IPS-20b (cell line): ENCODE measurements around the gene GALNTL6.

Experiments used
- H3K27ac ChIP-seq: one replicate; pipeline ENCODE4 v1.5.1; 2013; ENCODE audit warnings: low read length
- H3K27me3 ChIP-seq: 2 replicates; pipeline ENCODE4 v1.6.1; 2013; ENCODE audit warnings: mild to moderate bottlenecking, low read length, inconsistent platforms; ENCODE audit not compliant: insufficient read depth
- H3K36me3 ChIP-seq: 2 replicates; pipeline ENCODE4 v1.6.1; 2013; ENCODE audit warnings: low read depth, mild to moderate bottlenecking, inconsistent platforms, low read length, moderate library complexity; ENCODE audit not compliant: insufficient read depth
- H3K4me1 ChIP-seq: 2 replicates; pipeline ENCODE4 v1.6.1; 2013; ENCODE audit warnings: mild to moderate bottlenecking, control low read depth, inconsistent platforms, low read length, moderate library complexity; ENCODE audit not compliant: insufficient read depth
- H3K4me3 ChIP-seq: 2 replicates; pipeline ENCODE4 v1.5.1; 2013; ENCODE audit warnings: mild to moderate bottlenecking, low read length, inconsistent platforms
- H3K9ac ChIP-seq: 2 replicates; pipeline ENCODE4 v1.6.1; 2013; ENCODE audit warnings: low read depth, mild to moderate bottlenecking, inconsistent platforms, low read length, moderate library complexity
- H3K9me3 ChIP-seq: 2 replicates; pipeline ENCODE4 v1.6.1; 2013; ENCODE audit warnings: mild to moderate bottlenecking, low read depth, low read length, inconsistent platforms; ENCODE audit not compliant: insufficient read depth

Gene GALNTL6

GRCh38 chr4:172068506-172068905 is 255.3 kb downstream of the GALNTL6 start:
- Histone ChIP-seq H3K9me3 (no peaks in the 10 kb centered on the region), H3K4me3 (no peak overlapping the region), H3K27me3 (no peaks in the 10 kb centered on the region), H3K36me3 (no peaks in the 10 kb centered on the region), H3K9ac (no peak overlapping the region), H3K27ac (no peak overlapping the region), H3K4me1 (peaks cover 11% of the 10 kb centered on the region; the same call in 1 of the 2 replicates)

GRCh38 chr4:172073590-172073989 is 260.4 kb downstream of the GALNTL6 start:
- Histone ChIP-seq H3K9ac (no peak overlapping the region), H3K4me3 (no peak overlapping the region), H3K36me3 (no peaks in the 10 kb centered on the region), H3K9me3 (no peaks in the 10 kb centered on the region), H3K27me3 (no peaks in the 10 kb centered on the region), H3K4me1 (peaks cover 4% of the 10 kb centered on the region; the same call in 1 of the 2 replicates), H3K27ac (no peak overlapping the region)

GRCh38 chr4:172083272-172083671 is 270.1 kb downstream of the GALNTL6 start:
- H3K36me3 ChIP-seq: no peaks in the 10 kb centered on the region
- no peak overlapping the region for H3K4me3 ChIP-seq
- no peaks in the 10 kb centered on the region for H3K4me1 ChIP-seq
- no peaks in the 10 kb centered on the region for H3K9me3 ChIP-seq
- no peak overlapping the region for H3K9ac ChIP-seq
- H3K27me3 ChIP-seq: no peaks in the 10 kb centered on the region
- no peak overlapping the region for H3K27ac ChIP-seq

- H3K27me3 ChIP-seq: no peaks in the 10 kb centered on the region
- H3K4me1 ChIP-seq: no peaks in the 10 kb centered on the region
- H3K27ac ChIP-seq: no peak overlapping the region
- H3K36me3 ChIP-seq: no peaks in the 10 kb centered on the region
- H3K4me3 ChIP-seq: no peak overlapping the region
- no peaks in the 10 kb centered on the region for H3K9me3 ChIP-seq
- H3K9ac ChIP-seq: no peak overlapping the region
Observed at GRCh38 chr4:172088556-172088955, 275.4 kb downstream of the GALNTL6 start.

GRCh38 chr4:172095161-172095560 is 282.0 kb downstream of the GALNTL6 start:
- no peaks in the 10 kb centered on the region for H3K36me3 ChIP-seq
- H3K27ac ChIP-seq: no peak overlapping the region
- H3K4me3 ChIP-seq: no peak overlapping the region

GRCh38 chr4:172096786-172097185 is 283.6 kb downstream of the GALNTL6 start:
- Histone ChIP-seq H3K4me1 (peaks cover 3% of the 10 kb centered on the region; the same call in 1 of the 2 replicates), H3K36me3 (no peaks in the 10 kb centered on the region), H3K4me3 (no peak overlapping the region), H3K27me3 (no peaks in the 10 kb centered on the region), H3K9me3 (no peaks in the 10 kb centered on the region), H3K27ac (no peak overlapping the region), H3K9ac (no peak overlapping the region)

More at GRCh38 chr4:172095161-172095560, 282.0 kb downstream of the GALNTL6 start:
- no peaks in the 10 kb centered on the region for H3K9me3 ChIP-seq
- no peak overlapping the region for H3K9ac ChIP-seq
- H3K27me3 ChIP-seq: no peaks in the 10 kb centered on the region
- H3K4me1 ChIP-seq: peaks cover 3% of the 10 kb centered on the region; the same call in 1 of the 2 replicates

- Histone ChIP-seq H3K9me3 (no peaks in the 10 kb centered on the region), H3K27ac (no peak overlapping the region), H3K27me3 (no peaks in the 10 kb centered on the region), H3K36me3 (no peaks in the 10 kb centered on the region), H3K4me3 (no peak overlapping the region), H3K9ac (no peak overlapping the region), H3K4me1 (peaks cover 3% of the 10 kb centered on the region; the same call in 1 of the 2 replicates)
Observed at GRCh38 chr4:172099376-172099775, 286.2 kb downstream of the GALNTL6 start.

GRCh38 chr4:172103456-172103855 is 290.3 kb downstream of the GALNTL6 start:
- Histone ChIP-seq H3K36me3 (no peaks in the 10 kb centered on the region), H3K27ac (no peak overlapping the region), H3K9me3 (no peaks in the 10 kb centered on the region), H3K27me3 (no peaks in the 10 kb centered on the region), H3K4me3 (no peak overlapping the region), H3K9ac (no peak overlapping the region), H3K4me1 (no peaks in the 10 kb centered on the region)

- H3K27ac ChIP-seq: no peak overlapping the region
- no peaks in the 10 kb centered on the region for H3K4me1 ChIP-seq
- H3K4me3 ChIP-seq: no peak overlapping the region
- no peaks in the 10 kb centered on the region for H3K36me3 ChIP-seq
- H3K9me3 ChIP-seq: no peaks in the 10 kb centered on the region
- no peak overlapping the region for H3K9ac ChIP-seq
- H3K27me3 ChIP-seq: no peaks in the 10 kb centered on the region
Observed at GRCh38 chr4:172104539-172104938, 291.3 kb downstream of the GALNTL6 start.

GRCh38 chr4:172105918-172106317 is 292.7 kb downstream of the GALNTL6 start:
- H3K27ac ChIP-seq: no peak overlapping the region
- no peak overlapping the region for H3K9ac ChIP-seq
- H3K36me3 ChIP-seq: no peaks in the 10 kb centered on the region
- no peaks in the 10 kb centered on the region for H3K27me3 ChIP-seq
- H3K4me3 ChIP-seq: no peak overlapping the region
- no peaks in the 10 kb centered on the region for H3K9me3 ChIP-seq
- no peaks in the 10 kb centered on the region for H3K4me1 ChIP-seq

- Histone ChIP-seq H3K4me1 (no peaks in the 10 kb centered on the region), H3K27me3 (no peaks in the 10 kb centered on the region), H3K9me3 (no peaks in the 10 kb centered on the region)
Observed at GRCh38 chr4:172109466-172109865, 296.3 kb downstream of the GALNTL6 start.

GRCh38 chr4:172124656-172125308 is 311.6 kb downstream of the GALNTL6 start:
- Histone ChIP-seq H3K9me3 (no peaks in the 10 kb centered on the region), H3K27me3 (no peaks in the 10 kb centered on the region), H3K9ac (no peak overlapping the region), H3K36me3 (no peaks in the 10 kb centered on the region), H3K27ac (no peak overlapping the region), H3K4me3 (no peak overlapping the region), H3K4me1 (no peaks in the 10 kb centered on the region)

More at GRCh38 chr4:172109466-172109865, 296.3 kb downstream of the GALNTL6 start:
- Histone ChIP-seq H3K27ac (no peak overlapping the region), H3K36me3 (no peaks in the 10 kb centered on the region), H3K4me3 (no peak overlapping the region), H3K9ac (no peak overlapping the region)
